Fibroblast of lung (primary cell): Measurements from ENCODE around the gene PPME1.

Experiments
- EZH2 ChIP-seq: IDR thresholded peaks from 2 replicates; pipeline ENCODE4 v1.5.1; 2012; ENCODE audit warnings: low read length, control low read depth, mild to moderate bottlenecking; ENCODE audit errors: missing control alignments
- TF ChIP-seq, protein P1 (sequence below), 2 donors: IDR thresholded peaks in 1 of 2; conservative IDR thresholded peaks in 1 of 2; 1 replicate in 1 of 2; 2 replicates in 1 of 2; pipeline ENCODE4 v1.5.1; 2011 to 2012; ENCODE audit warnings: low read length in 2 of 2, control low read depth in 1 of 2, inconsistent platforms in 1 of 2, low read depth in 1 of 2, mild to moderate bottlenecking in 1 of 2

DNA sequence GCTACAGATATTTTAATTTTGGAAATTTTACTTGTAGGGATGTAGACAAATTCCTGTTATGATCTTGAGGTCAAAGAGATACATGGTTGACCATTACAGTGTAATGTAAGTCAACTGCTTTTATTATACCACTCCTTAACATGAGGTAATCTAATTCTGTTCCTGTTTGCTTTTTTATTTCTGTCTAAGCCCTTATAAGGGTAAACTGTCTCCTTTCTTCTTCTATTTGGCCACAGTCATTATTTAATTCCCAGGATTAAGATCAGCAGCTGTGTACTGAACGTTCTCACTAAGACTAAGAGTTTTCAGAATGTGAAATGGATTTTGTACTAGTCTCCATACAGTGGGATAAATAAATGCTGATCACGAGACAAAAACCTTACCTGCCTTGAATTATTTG lies 33.1 kb upstream of the PPME1 start:
- TF ChIP-seq, protein P1, sequence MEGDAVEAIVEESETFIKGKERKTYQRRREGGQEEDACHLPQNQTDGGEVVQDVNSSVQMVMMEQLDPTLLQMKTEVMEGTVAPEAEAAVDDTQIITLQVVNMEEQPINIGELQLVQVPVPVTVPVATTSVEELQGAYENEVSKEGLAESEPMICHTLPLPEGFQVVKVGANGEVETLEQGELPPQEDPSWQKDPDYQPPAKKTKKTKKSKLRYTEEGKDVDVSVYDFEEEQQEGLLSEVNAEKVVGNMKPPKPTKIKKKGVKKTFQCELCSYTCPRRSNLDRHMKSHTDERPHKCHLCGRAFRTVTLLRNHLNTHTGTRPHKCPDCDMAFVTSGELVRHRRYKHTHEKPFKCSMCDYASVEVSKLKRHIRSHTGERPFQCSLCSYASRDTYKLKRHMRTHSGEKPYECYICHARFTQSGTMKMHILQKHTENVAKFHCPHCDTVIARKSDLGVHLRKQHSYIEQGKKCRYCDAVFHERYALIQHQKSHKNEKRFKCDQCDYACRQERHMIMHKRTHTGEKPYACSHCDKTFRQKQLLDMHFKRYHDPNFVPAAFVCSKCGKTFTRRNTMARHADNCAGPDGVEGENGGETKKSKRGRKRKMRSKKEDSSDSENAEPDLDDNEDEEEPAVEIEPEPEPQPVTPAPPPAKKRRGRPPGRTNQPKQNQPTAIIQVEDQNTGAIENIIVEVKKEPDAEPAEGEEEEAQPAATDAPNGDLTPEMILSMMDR (conservative IDR thresholded peaks at IDR 0.05 in 1 of 2, IDR thresholded peaks at IDR 0.05 in 1 of 2; ENCODE audit: low read depth in 1 of 2, low read length in 2 of 2): no peak
- TF ChIP-seq EZH2: no peak
